WTC11 (cell line): ENCODE results near the gene NKAIN2. TPM values are rescaled to one million over a fixed set of nuclear protein-coding genes. Genes with fewer than 3 reads are reported as not detected.

Experiments
- ATAC-seq: fragments of 200-7000 bp; cut with Tn5 transposase; 2 replicates; pipeline ENCODE4 v1.10.0; 2021; ENCODE audit warnings: mild to moderate bottlenecking, moderate library complexity
- CTCF ChIA-PET: fragments of 300-600 bp; sonication (Branson Sonifier 250); formaldehyde crosslinking; loops from one replicate; lab custom pipeline; 2021; ENCODE audit warnings: antibody characterized with exemption; lab: Charles Lee
- POLR2A ChIA-PET: fragments of 350-600 bp; sonication (Branson Sonifier 250); formaldehyde crosslinking; loops from one replicate; lab custom pipeline; 2021; ENCODE audit warnings: antibody characterized with exemption; lab: Charles Lee
- DNase-seq: peaks from one replicate; pipeline ENCODE4 v3.0.0; 2021; ENCODE audit warnings: low spot score
- H3K27ac Mint-ChIP-seq: 2 replicates; pipeline ENCODE4 v1.8.0; 2021; ENCODE audit warnings: mixed read lengths
- H3K27me3 Mint-ChIP-seq: 2 replicates; pipeline ENCODE4 v1.8.0; 2021; ENCODE audit warnings: low read depth, mild to moderate bottlenecking, moderate library complexity, mixed read lengths
- H3K36me3 Mint-ChIP-seq: 2 replicates; pipeline ENCODE4 v1.8.0; 2021; ENCODE audit warnings: mixed read lengths
- H3K4me1 Mint-ChIP-seq: 2 replicates; pipeline ENCODE4 v1.8.0; 2022; ENCODE audit warnings: mixed read lengths
- H3K4me3 Mint-ChIP-seq: 2 replicates; pipeline ENCODE4 v1.8.0; 2021; ENCODE audit warnings: mild to moderate bottlenecking, moderate library complexity, mixed read lengths
- H3K9me3 Mint-ChIP-seq: 2 replicates; pipeline ENCODE4 v1.8.0; 2021; ENCODE audit warnings: mixed read lengths
- AR ChIP-seq: fragments of 250-450 bp; sonication (Bioruptor Pico); IDR thresholded peaks from 2 replicates; pipeline ENCODE4 v1.9.0; 2021; ENCODE audit warnings: mild to moderate bottlenecking
- ARID4B ChIP-seq: sonication (generic); formaldehyde crosslinking; IDR thresholded peaks from 2 replicates; pipeline ENCODE4 v1.8.0; 2023; ENCODE audit warnings: missing genetic modification reagents, mild to moderate bottlenecking, borderline replicate concordance
- ATF6 ChIP-seq: sonication (generic); formaldehyde crosslinking; IDR thresholded peaks from 2 replicates; pipeline ENCODE4 v1.8.1; 2023; ENCODE audit warnings: mild to moderate bottlenecking, missing genetic modification reagents
- CREB1 ChIP-seq: sonication (generic); formaldehyde crosslinking; IDR thresholded peaks from 2 replicates; pipeline ENCODE4 v1.8.0; 2023; ENCODE audit warnings: mild to moderate bottlenecking, missing genetic modification reagents
- E2F1 ChIP-seq: sonication (generic); formaldehyde crosslinking; IDR thresholded peaks from 2 replicates; pipeline ENCODE4 v1.8.0; 2022; ENCODE audit warnings: mild to moderate bottlenecking, missing genetic modification reagents
- E2F4 ChIP-seq: sonication (generic); formaldehyde crosslinking; IDR thresholded peaks from 2 replicates; pipeline ENCODE4 v1.8.1; 2022; ENCODE audit warnings: low read depth, mild to moderate bottlenecking, moderate library complexity, missing genetic modification reagents, borderline replicate concordance
- FOXK1 ChIP-seq: sonication (generic); formaldehyde crosslinking; IDR thresholded peaks from 2 replicates; pipeline ENCODE4 v1.8.0; 2022; ENCODE audit warnings: mild to moderate bottlenecking, moderate library complexity, missing genetic modification reagents
- FOXP1 ChIP-seq: sonication (generic); formaldehyde crosslinking; IDR thresholded peaks from 2 replicates; pipeline ENCODE4 v1.8.0; 2022; ENCODE audit warnings: missing genetic modification reagents, mild to moderate bottlenecking, moderate library complexity, borderline replicate concordance
- GRHL2 ChIP-seq: fragments of 250-450 bp; sonication (Bioruptor Pico); IDR thresholded peaks from 2 replicates; pipeline ENCODE4 v1.8.0; 2022; ENCODE audit warnings: mild to moderate bottlenecking, moderate library complexity; ENCODE audit not compliant: insufficient replicate concordance, severe bottlenecking
- GTF2I ChIP-seq: fragments of 250-450 bp; sonication (Bioruptor Pico); conservative IDR thresholded peaks from 2 replicates; pipeline ENCODE4 v1.4.0; 2021; ENCODE audit warnings: mild to moderate bottlenecking
- MYBL2 ChIP-seq: sonication (generic); formaldehyde crosslinking; IDR thresholded peaks from 2 replicates; pipeline ENCODE4 v1.8.1; 2023; ENCODE audit warnings: mild to moderate bottlenecking, moderate library complexity, missing genetic modification reagents
- PRRX2 ChIP-seq: fragments of 250-450 bp; sonication (Bioruptor Pico); IDR thresholded peaks from 2 replicates; pipeline ENCODE4 v1.8.0; 2021; ENCODE audit warnings: mild to moderate bottlenecking
- TCF7 ChIP-seq: sonication (generic); formaldehyde crosslinking; IDR thresholded peaks from 2 replicates; pipeline ENCODE4 v1.8.0; 2022; ENCODE audit warnings: mild to moderate bottlenecking, low read depth, missing genetic modification reagents, moderate library complexity
- TEAD1 ChIP-seq: sonication (generic); formaldehyde crosslinking; IDR thresholded peaks from 2 replicates; pipeline ENCODE4 v1.8.0; 2022; ENCODE audit warnings: mild to moderate bottlenecking, missing genetic modification reagents
- TP53 ChIP-seq: sonication (generic); formaldehyde crosslinking; IDR thresholded peaks from 2 replicates; pipeline ENCODE4 v1.8.1; 2023; ENCODE audit warnings: mild to moderate bottlenecking, missing genetic modification reagents
- ZBTB43 ChIP-seq: sonication (generic); formaldehyde crosslinking; IDR thresholded peaks from 2 replicates; pipeline ENCODE4 v1.8.1; 2023; ENCODE audit warnings: mild to moderate bottlenecking, missing genetic modification reagents
- ZNF121 ChIP-seq: sonication (generic); formaldehyde crosslinking; IDR thresholded peaks from 2 replicates; pipeline ENCODE4 v1.8.0; 2023; ENCODE audit warnings: missing genetic modification reagents
- ZNF263 ChIP-seq: sonication (generic); formaldehyde crosslinking; IDR thresholded peaks from 2 replicates; pipeline ENCODE4 v1.8.1; 2022; ENCODE audit warnings: low read depth, mild to moderate bottlenecking, moderate library complexity, missing genetic modification reagents
- ZNF416 ChIP-seq: fragments of 250-450 bp; sonication (Bioruptor Pico); IDR thresholded peaks from 2 replicates; pipeline ENCODE4 v1.9.0; 2021; ENCODE audit warnings: mild to moderate bottlenecking, inconsistent platforms
- total RNA-seq: library from RNA; stranded (reverse); gene quantifications from 3 replicates; pipeline ENCODE4 v1.2.3, GENCODE V29; 2021
- TF ChIP-seq, protein P1 (sequence below): sonication (generic); formaldehyde crosslinking; IDR thresholded peaks from 2 replicates; pipeline ENCODE4 v1.8.0; 2023; ENCODE audit warnings: mild to moderate bottlenecking, missing genetic modification reagents

NKAIN2 gene
- total RNA-seq, 1 experiment from 2014 or later = 0.33 TPM

- Mint-ChIP-seq H3K27ac (no peak overlapping the region), H3K36me3 (no peaks in the 10 kb centered on the region), H3K4me3 (no peak overlapping the region), H3K4me1 (no peaks in the 10 kb centered on the region), H3K27me3 (no peaks in the 10 kb centered on the region), H3K9me3 (no peaks in the 10 kb centered on the region)
- no peak for ATAC-seq
- DNase-seq = no peak
- no peak for TF ChIP-seq FOXP1
- TF ChIP-seq ZNF263 (CRISPR knock-in tag) = no peak
- TF ChIP-seq GRHL2 = no peak
- TF ChIP-seq TCF7 (CRISPR knock-in tag) = no peak
- no peak for TF ChIP-seq ATF6 (CRISPR knock-in tag)
- no peak for TF ChIP-seq E2F1 (CRISPR knock-in tag)
- no peak for TF ChIP-seq ZBTB43 (CRISPR knock-in tag)
- no peak for TF ChIP-seq CREB1 (CRISPR knock-in tag)
- TF ChIP-seq FOXK1 = no peak
- TF ChIP-seq AR = no peak
- TF ChIP-seq MYBL2 (CRISPR knock-in tag) = no peak
- no peak for TF ChIP-seq ARID4B (CRISPR knock-in tag)
- TF ChIP-seq ZNF416 = no peak
- TF ChIP-seq, protein P1, sequence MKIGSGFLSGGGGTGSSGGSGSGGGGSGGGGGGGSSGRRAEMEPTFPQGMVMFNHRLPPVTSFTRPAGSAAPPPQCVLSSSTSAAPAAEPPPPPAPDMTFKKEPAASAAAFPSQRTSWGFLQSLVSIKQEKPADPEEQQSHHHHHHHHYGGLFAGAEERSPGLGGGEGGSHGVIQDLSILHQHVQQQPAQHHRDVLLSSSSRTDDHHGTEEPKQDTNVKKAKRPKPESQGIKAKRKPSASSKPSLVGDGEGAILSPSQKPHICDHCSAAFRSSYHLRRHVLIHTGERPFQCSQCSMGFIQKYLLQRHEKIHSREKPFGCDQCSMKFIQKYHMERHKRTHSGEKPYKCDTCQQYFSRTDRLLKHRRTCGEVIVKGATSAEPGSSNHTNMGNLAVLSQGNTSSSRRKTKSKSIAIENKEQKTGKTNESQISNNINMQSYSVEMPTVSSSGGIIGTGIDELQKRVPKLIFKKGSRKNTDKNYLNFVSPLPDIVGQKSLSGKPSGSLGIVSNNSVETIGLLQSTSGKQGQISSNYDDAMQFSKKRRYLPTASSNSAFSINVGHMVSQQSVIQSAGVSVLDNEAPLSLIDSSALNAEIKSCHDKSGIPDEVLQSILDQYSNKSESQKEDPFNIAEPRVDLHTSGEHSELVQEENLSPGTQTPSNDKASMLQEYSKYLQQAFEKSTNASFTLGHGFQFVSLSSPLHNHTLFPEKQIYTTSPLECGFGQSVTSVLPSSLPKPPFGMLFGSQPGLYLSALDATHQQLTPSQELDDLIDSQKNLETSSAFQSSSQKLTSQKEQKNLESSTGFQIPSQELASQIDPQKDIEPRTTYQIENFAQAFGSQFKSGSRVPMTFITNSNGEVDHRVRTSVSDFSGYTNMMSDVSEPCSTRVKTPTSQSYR (CRISPR knock-in tag) = no peak
- TF ChIP-seq E2F4 (CRISPR knock-in tag) = no peak
- TF ChIP-seq TEAD1 = no peak
- TF ChIP-seq ZNF121 = no peak
- TF ChIP-seq PRRX2 (CRISPR knock-in tag) = no peak
- no peak for TF ChIP-seq TP53 (CRISPR knock-in tag)
- no peak for TF ChIP-seq GTF2I (CRISPR knock-in tag)
- POLR2A ChIA-PET = no interaction called here
- CTCF ChIA-PET = no interaction called here
These were observed 639.9 kb downstream of the NKAIN2 start for GRCh38 chr6:124443541-124443940.
